HepG2 (cell line): ENCODE results near the gene TBXAS1. TPM values are rescaled to one million over a fixed set of nuclear protein-coding genes. Genes with fewer than 3 reads are reported as not detected.

Experiments
- ATAC-seq: fragments of 200-7000 bp; cut with Tn5 transposase; 3 replicates; pipeline ENCODE4 v1.9.1; 2020; ENCODE audit warnings: mild to moderate bottlenecking, moderate library complexity
- BruUV-seq: library from RNA; stranded (reverse); fragments of 400-500 nt; replicated peaks from 2 replicates; lab custom pipeline; 2021; lab: Mats Ljungman, UMichigan
- CTCF ChIA-PET: fragments of 300-600 bp; formaldehyde crosslinking; extraction: SDS; loops from one replicate; lab custom pipeline; 2021; ENCODE audit warnings: low total read pairs, inconsistent platforms, low intra/inter-chr PET ratio; lab: Yijun Ruan, JAX
- POLR2A ChIA-PET: fragments of 350-600 bp; sonication (Branson Sonifier 250); formaldehyde crosslinking; loops from one replicate; lab custom pipeline; 2020; ENCODE audit warnings: antibody characterized with exemption, inconsistent platforms; lab: Yijun Ruan, JAX
- DNase-seq: peaks from one replicate; pipeline ENCODE4 v3.0.0-alpha.2; 2015; ENCODE audit warnings: low spot score
- FAIRE-seq: peaks from 3 replicates; lab custom pipeline; 2011; peaks lifted over from hg19 to GRCh38; lab: Jason Lieb, UNC
- H2AFZ ChIP-seq: one replicate; pipeline ENCODE4 v1.6.1; 2011; ENCODE audit warnings: low read length, inconsistent platforms
- H3K27ac ChIP-seq: fragments of 300-600 bp; 3 replicates; pipeline ENCODE4 v1.8.0; 2011; ENCODE audit warnings: mixed run types, mild to moderate bottlenecking, mixed read lengths, low read length, inconsistent platforms; ENCODE audit not compliant: insufficient read depth; ENCODE audit errors: extremely low read length
- H3K27me3 ChIP-seq, 2 experiments: fragments of 200-600 bp in 1 of 2; 2 replicates in 1 of 2; 3 replicates in 1 of 2; pipeline versions ENCODE4 v1.6.0 to v1.8.0; 2011; ENCODE audit warnings: low read length in 2 of 2, mild to moderate bottlenecking in 2 of 2, moderate library complexity in 2 of 2, inconsistent platforms in 1 of 2; ENCODE audit not compliant: insufficient read depth in 2 of 2, control insufficient read depth in 1 of 2
- H3K36me3 ChIP-seq, 2 experiments: fragments of 200-600 bp in 1 of 2; replicated peaks in 1 of 2; 2 replicates in 1 of 2; 3 replicates in 1 of 2; pipeline versions ENCODE4 v1.5.1 to v1.8.0; 2011; ENCODE audit warnings: low read length in 2 of 2, inconsistent platforms in 1 of 2; ENCODE audit not compliant: insufficient read depth in 2 of 2, control insufficient read depth in 1 of 2
- H3K4me1 ChIP-seq: 2 replicates; pipeline ENCODE4 v1.5.1; 2012; ENCODE audit warnings: low read length, inconsistent platforms; ENCODE audit not compliant: insufficient read depth
- H3K4me2 ChIP-seq: 2 replicates; pipeline ENCODE4 v1.6.0; 2011; ENCODE audit warnings: low read depth, low read length, inconsistent platforms
- H3K4me3 ChIP-seq, 3 experiments: fragments of 200-600 bp in 1 of 3; sonication (generic), shearing (Covaris generic) in 1 of 3; replicated peaks in 1 of 3; 2 replicates each; pipeline ENCODE4 v1.5.1; 2011 to 2016; ENCODE audit warnings: low read length in 3 of 3, inconsistent platforms in 2 of 3, low read depth in 2 of 3, mild to moderate bottlenecking in 2 of 3, control low read depth in 1 of 3, mixed read lengths in 1 of 3; ENCODE audit not compliant: insufficient read depth in 1 of 3
- H3K79me2 ChIP-seq: one replicate; pipeline ENCODE4 v1.6.1; 2011; ENCODE audit warnings: low read length, inconsistent platforms; ENCODE audit not compliant: insufficient read depth
- H3K9ac ChIP-seq: 2 replicates; pipeline ENCODE4 v1.6.0; 2011; ENCODE audit warnings: mild to moderate bottlenecking, low read depth, low read length, inconsistent platforms; ENCODE audit not compliant: insufficient read depth
- H3K9me3 ChIP-seq: 2 replicates; pipeline ENCODE4 v1.5.1; 2012; ENCODE audit warnings: mild to moderate bottlenecking, low read length
- H4K20me1 ChIP-seq: 2 replicates; pipeline ENCODE4 v1.6.0; 2011; ENCODE audit warnings: inconsistent platforms, mild to moderate bottlenecking, low read length, moderate library complexity; ENCODE audit not compliant: insufficient read depth
- AGO2 ChIP-seq: fragments of 200-400 bp; formaldehyde crosslinking; optimal IDR thresholded peaks from 2 replicates; pipeline ENCODE3; 2017; ENCODE audit warnings: mild to moderate bottlenecking, low read depth, low read length, moderate library complexity
- BHLHE40 ChIP-seq: IDR thresholded peaks from 2 replicates; pipeline ENCODE4 v1.6.1; 2011; ENCODE audit warnings: low read length, improper control_type of control experiment
- FIP1L1 ChIP-seq: fragments of 200-400 bp; formaldehyde crosslinking; IDR thresholded peaks from 2 replicates; pipeline ENCODE4 v1.6.1; 2018; ENCODE audit warnings: low read depth, mild to moderate bottlenecking, low read length, moderate library complexity, borderline replicate concordance; ENCODE audit not compliant: insufficient read depth
- HMG20A ChIP-seq: IDR thresholded peaks from 2 replicates; pipeline ENCODE4 v1.6.1; 2016; ENCODE audit warnings: borderline replicate concordance
- HNRNPH1 ChIP-seq: fragments of 200-400 bp; formaldehyde crosslinking; optimal IDR thresholded peaks from 2 replicates; pipeline ENCODE3; 2017; ENCODE audit warnings: mild to moderate bottlenecking, low read depth, low read length
- HNRNPL ChIP-seq: fragments of 200-400 bp; formaldehyde crosslinking; IDR thresholded peaks from 2 replicates; pipeline ENCODE4 v1.6.1; 2017; ENCODE audit warnings: mild to moderate bottlenecking, low read depth, low read length
- SRSF4 ChIP-seq: fragments of 200-400 bp; formaldehyde crosslinking; IDR thresholded peaks from one replicate; pipeline ENCODE4 v1.6.1; 2018; ENCODE audit warnings: mild to moderate bottlenecking, low read depth, low read length, moderate library complexity; ENCODE audit not compliant: poor library complexity, severe bottlenecking
- ZKSCAN5 ChIP-seq: sonication (generic); formaldehyde crosslinking; IDR thresholded peaks from 2 replicates; pipeline ENCODE4 v1.5.1; 2020; ENCODE audit warnings: mild to moderate bottlenecking, missing genetic modification reagents
- ZMAT3 ChIP-seq: sonication (generic); formaldehyde crosslinking; conservative IDR thresholded peaks from 2 replicates; pipeline ENCODE4 v1.7.0; 2021; ENCODE audit warnings: missing genetic modification reagents
- ZNF101 ChIP-seq: sonication (generic); formaldehyde crosslinking; IDR thresholded peaks from 2 replicates; pipeline ENCODE4 v1.4.0; 2020; ENCODE audit warnings: mild to moderate bottlenecking, low read depth, missing genetic modification reagents, borderline replicate concordance
- ZNF24 ChIP-seq: fragments of 450-650 bp; IDR thresholded peaks from 2 replicates; pipeline ENCODE4 v1.6.1; 2017; ENCODE audit warnings: antibody characterized with exemption, mild to moderate bottlenecking
- ZNF282 ChIP-seq: fragments of 450-650 bp; IDR thresholded peaks from 2 replicates; pipeline ENCODE4 v1.6.1; 2018; ENCODE audit not compliant: partially characterized antibody
- ZNF772 ChIP-seq: sonication (generic); formaldehyde crosslinking; IDR thresholded peaks from 2 replicates; pipeline ENCODE4 v1.5.0; 2020; ENCODE audit warnings: mild to moderate bottlenecking, missing genetic modification reagents
- WGBS: methylation state at CpG from one replicate; pipeline ENCODE4 v1.1.6; 2017; ENCODE audit warnings: low lambda C conversion rate; 5-methylcytosine and 5-hydroxymethylcytosine counted together
- in situ Hi-C: cut with HindIII; loops from 2 replicates; pipeline ENCODE4 v1.10.0; 2017; ENCODE audit warnings: low pct_unique_long_range_greater_than_20kb; ENCODE audit not compliant: extremely low pct_ligation_motif_present
- intact Hi-C: fragments of 100-400 bp; cut with micrococcal nuclease; formaldehyde crosslinking; loops from one replicate; pipeline ENCODE4 v1.10.0; 2022; ENCODE audit not compliant: unreplicated experiment
- polyA plus RNA-seq, 8 experiments: library from polyadenylated mRNA; depleted of rRNA in 3 of 8; stranded (reverse) in 7 of 8; unstranded in 1 of 8; fragments of >200 nt; fragmentation: Illumina TruSeq in 4 of 8; extraction: Trizol in 4 of 8; gene quantifications; 2 replicates each; pipeline versions ENCODE4 v1.2.1 to v1.2.3, GENCODE V29; 2011 to 2016; ENCODE audit warnings: low read depth in 4 of 8, missing spikeins in 1 of 8, mixed read lengths in 1 of 8; ENCODE audit not compliant: insufficient read depth in 1 of 8
- total RNA-seq, 5 experiments: library from RNA; depleted of rRNA; stranded (reverse); fragments of >200 nt; fragmentation: Illumina TruSeq; extraction: Trizol; gene quantifications; 2 replicates each; pipeline ENCODE4 v1.2.3, GENCODE V29; 2016; ENCODE audit warnings: low read depth in 1 of 5
- TF ChIP-seq, protein P1 (sequence below): sonication (generic); formaldehyde crosslinking; IDR thresholded peaks from 2 replicates; pipeline ENCODE4 v1.8.0; 2022; ENCODE audit warnings: mild to moderate bottlenecking, missing genetic modification reagents, borderline replicate concordance
- TF ChIP-seq, protein P2 (sequence below): sonication (generic); formaldehyde crosslinking; IDR thresholded peaks from 2 replicates; pipeline ENCODE4 v1.5.1; 2020; ENCODE audit warnings: mild to moderate bottlenecking, moderate library complexity, missing genetic modification reagents
- TF ChIP-seq, protein P3 (sequence below): sonication (generic); formaldehyde crosslinking; IDR thresholded peaks from 2 replicates; pipeline ENCODE4 v1.4.0; 2020; ENCODE audit warnings: mild to moderate bottlenecking, missing genetic modification reagents, borderline replicate concordance

TBXAS1 gene
- total and polyA plus RNA-seq, 2 of the 13 experiments (the other 11 are each of a cell fraction or from before 2014, with no cell fraction given), result 4.0 to 4.9 TPM

DNA sequence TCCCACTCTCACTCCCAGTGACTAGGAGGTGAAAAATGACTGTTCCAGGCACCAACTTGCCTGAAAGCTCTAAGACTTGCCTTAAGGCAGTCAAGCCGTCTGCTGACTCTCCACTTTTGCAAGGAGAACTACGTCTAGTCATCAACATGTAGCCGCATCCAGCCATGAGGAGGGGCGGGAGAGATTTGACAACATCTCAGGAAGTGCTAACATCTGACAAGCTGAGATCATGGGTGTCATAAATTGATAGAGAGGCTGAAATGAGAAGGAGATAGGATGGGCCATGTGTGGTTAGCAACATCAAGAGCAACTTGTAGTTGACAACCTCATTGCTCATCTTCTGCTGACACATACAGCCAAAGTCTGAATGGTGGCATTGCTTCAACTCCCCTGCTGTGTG, 9.0 kb upstream of the TBXAS1 start:
- ChIA-PET POLR2A (no interaction called here), CTCF (no interaction called here)
- Histone ChIP-seq H3K36me3 (no peaks in the 10 kb centered on the region), H3K27ac (no peak overlapping the region), H3K4me1 (no peaks in the 10 kb centered on the region), H4K20me1 (no peaks in the 10 kb centered on the region), H3K27me3 (peaks cover 0 to 21% of the 10 kb centered on the region in 2 experiments; a peak in 2 of 5 replicates), H3K79me2 (no peaks in the 10 kb centered on the region), H3K9me3 (no peaks in the 10 kb centered on the region), H3K4me3 (no peak overlapping the region), H3K9ac (no peak overlapping the region), H2AFZ (no peak overlapping the region), H3K4me2 (no peak overlapping the region)
- ATAC-seq (no peak), DNase-seq (no peak), FAIRE-seq (no peak)
- in situ Hi-C loops, result no loop called here
- WGBS, result 82% methylated on average over 4 of the region's 4 CpGs
- intact Hi-C loops, result no loop called here
- BruUV-seq, result no TSS peak
- TF ChIP-seq ZNF101 (CRISPR knock-in tag) (no peak), ZNF24 (no peak), BHLHE40 (no peak), SRSF4 (no peak), ZNF282 (no peak), HNRNPH1 (no peak), AGO2 (no peak), HMG20A (CRISPR knock-in tag) (no peak), HNRNPL (no peak), FIP1L1 (no peak), ZMAT3 (CRISPR knock-in tag) (no peak), ZKSCAN5 (CRISPR knock-in tag) (no peak), ZNF772 (no peak)
- TF ChIP-seq, protein P1, sequence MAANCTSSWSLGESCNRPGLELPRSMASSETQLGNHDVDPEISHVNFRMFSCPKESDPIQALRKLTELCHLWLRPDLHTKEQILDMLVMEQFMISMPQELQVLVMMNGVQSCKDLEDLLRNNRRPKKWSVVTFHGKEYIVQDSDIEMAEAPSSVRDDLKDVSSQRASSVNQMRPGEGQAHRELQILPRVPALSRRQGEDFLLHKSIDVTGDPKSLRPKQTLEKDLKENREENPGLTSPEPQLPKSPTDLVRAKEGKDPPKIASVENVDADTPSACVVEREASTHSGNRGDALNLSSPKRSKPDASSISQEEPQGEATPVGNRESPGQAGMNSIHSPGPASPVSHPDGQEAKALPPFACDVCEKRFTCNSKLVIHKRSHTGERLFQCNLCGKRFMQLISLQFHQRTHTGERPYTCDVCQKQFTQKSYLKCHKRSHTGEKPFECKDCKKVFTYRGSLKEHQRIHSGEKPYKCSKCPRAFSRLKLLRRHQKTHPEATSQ, result no peak
- TF ChIP-seq, protein P2, sequence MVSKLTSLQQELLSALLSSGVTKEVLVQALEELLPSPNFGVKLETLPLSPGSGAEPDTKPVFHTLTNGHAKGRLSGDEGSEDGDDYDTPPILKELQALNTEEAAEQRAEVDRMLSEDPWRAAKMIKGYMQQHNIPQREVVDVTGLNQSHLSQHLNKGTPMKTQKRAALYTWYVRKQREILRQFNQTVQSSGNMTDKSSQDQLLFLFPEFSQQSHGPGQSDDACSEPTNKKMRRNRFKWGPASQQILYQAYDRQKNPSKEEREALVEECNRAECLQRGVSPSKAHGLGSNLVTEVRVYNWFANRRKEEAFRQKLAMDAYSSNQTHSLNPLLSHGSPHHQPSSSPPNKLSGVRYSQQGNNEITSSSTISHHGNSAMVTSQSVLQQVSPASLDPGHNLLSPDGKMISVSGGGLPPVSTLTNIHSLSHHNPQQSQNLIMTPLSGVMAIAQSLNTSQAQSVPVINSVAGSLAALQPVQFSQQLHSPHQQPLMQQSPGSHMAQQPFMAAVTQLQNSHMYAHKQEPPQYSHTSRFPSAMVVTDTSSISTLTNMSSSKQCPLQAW (CRISPR knock-in tag), result no peak
- TF ChIP-seq, protein P3, sequence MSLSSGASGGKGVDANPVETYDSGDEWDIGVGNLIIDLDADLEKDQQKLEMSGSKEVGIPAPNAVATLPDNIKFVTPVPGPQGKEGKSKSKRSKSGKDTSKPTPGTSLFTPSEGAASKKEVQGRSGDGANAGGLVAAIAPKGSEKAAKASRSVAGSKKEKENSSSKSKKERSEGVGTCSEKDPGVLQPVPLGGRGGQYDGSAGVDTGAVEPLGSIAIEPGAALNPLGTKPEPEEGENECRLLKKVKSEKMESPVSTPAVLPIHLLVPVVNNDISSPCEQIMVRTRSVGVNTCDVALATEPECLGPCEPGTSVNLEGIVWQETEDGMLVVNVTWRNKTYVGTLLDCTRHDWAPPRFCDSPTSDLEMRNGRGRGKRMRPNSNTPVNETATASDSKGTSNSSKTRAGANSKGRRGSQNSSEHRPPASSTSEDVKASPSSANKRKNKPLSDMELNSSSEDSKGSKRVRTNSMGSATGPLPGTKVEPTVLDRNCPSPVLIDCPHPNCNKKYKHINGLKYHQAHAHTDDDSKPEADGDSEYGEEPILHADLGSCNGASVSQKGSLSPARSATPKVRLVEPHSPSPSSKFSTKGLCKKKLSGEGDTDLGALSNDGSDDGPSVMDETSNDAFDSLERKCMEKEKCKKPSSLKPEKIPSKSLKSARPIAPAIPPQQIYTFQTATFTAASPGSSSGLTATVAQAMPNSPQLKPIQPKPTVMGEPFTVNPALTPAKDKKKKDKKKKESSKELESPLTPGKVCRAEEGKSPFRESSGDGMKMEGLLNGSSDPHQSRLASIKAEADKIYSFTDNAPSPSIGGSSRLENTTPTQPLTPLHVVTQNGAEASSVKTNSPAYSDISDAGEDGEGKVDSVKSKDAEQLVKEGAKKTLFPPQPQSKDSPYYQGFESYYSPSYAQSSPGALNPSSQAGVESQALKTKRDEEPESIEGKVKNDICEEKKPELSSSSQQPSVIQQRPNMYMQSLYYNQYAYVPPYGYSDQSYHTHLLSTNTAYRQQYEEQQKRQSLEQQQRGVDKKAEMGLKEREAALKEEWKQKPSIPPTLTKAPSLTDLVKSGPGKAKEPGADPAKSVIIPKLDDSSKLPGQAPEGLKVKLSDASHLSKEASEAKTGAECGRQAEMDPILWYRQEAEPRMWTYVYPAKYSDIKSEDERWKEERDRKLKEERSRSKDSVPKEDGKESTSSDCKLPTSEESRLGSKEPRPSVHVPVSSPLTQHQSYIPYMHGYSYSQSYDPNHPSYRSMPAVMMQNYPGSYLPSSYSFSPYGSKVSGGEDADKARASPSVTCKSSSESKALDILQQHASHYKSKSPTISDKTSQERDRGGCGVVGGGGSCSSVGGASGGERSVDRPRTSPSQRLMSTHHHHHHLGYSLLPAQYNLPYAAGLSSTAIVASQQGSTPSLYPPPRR (CRISPR knock-in tag), result no peak
